ENCODE data around the gene E2F1.

GRCh38 chr20:33660685-33661058, 25.5 kb downstream of the E2F1 start:
- no peak for TF ChIP-seq CTCF (IDR thresholded peaks at IDR 0.05)
- TF ChIP-seq POLR2A (IDR thresholded peaks at IDR 0.05): no peak
- TF ChIP-seq POLR2AphosphoS5 (IDR thresholded peaks at IDR 0.05): no peak
- TF ChIP-seq EP300 (IDR thresholded peaks at IDR 0.05): no peak

Measured in stomach (tissue), 4 donors.